ENCODE results near the gene PUDP.

DNA sequence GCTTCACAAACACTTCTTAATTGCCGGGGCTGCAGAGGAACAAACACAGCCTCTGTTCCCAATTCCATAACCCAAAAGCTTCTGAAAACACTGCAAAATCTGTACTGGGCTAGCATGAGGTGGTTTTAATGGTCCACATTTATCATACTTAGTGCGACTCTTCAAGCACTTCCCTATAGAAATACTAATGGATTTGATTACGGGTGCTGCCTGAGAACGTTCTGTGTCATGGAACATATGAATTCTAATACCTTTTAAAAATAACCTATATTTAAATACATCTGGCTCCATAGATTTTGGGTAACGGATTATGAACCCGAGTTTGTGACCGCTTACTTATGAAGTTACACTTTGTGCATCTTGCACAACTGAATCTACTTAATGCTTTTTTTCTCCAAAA is 35.9 kb downstream of the PUDP start:
- TF ChIP-seq, protein P1, sequence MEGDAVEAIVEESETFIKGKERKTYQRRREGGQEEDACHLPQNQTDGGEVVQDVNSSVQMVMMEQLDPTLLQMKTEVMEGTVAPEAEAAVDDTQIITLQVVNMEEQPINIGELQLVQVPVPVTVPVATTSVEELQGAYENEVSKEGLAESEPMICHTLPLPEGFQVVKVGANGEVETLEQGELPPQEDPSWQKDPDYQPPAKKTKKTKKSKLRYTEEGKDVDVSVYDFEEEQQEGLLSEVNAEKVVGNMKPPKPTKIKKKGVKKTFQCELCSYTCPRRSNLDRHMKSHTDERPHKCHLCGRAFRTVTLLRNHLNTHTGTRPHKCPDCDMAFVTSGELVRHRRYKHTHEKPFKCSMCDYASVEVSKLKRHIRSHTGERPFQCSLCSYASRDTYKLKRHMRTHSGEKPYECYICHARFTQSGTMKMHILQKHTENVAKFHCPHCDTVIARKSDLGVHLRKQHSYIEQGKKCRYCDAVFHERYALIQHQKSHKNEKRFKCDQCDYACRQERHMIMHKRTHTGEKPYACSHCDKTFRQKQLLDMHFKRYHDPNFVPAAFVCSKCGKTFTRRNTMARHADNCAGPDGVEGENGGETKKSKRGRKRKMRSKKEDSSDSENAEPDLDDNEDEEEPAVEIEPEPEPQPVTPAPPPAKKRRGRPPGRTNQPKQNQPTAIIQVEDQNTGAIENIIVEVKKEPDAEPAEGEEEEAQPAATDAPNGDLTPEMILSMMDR (IDR thresholded peaks at IDR 0.05), result no peak
- no peak for TF ChIP-seq POLR2A (IDR thresholded peaks at IDR 0.05)
